T-helper 1 cell (primary cell): ENCODE results near the gene C10orf88.
"Not testable (repeated sequence)": the region's sequence is repeated elsewhere in the genome, so short reads cannot be mapped to it uniquely, and the experiment has no call there.

Experiments
- DNase-seq, 5 donors: peaks; one replicate each; pipeline ENCODE4 v3.0.0-alpha.2; 2012 to 2020

The C10orf88 gene

GRCh38 chr10:122957474-122957873 lies 3.4 kb upstream of the C10orf88 start:
- no peak for DNase-seq

GRCh38 chr10:122955892-122956291 lies 1.9 kb upstream of the C10orf88 start:
- DNase-seq = no peak

- no peak for DNase-seq
Observed at GRCh38 chr10:122954731-122955050, 664 bp upstream of the C10orf88 start.

- no peak for DNase-seq
Observed at GRCh38 chr10:122949296-122949695, 4.7 kb downstream of the C10orf88 start.

- no peak for DNase-seq
Observed at GRCh38 chr10:122939856-122940543, 14.0 kb downstream of the C10orf88 start.

- DNase-seq = no peak
Observed at GRCh38 chr10:122939133-122939855, 14.7 kb downstream of the C10orf88 start.

- no peak for DNase-seq
Observed at GRCh38 chr10:122931088-122931906, 22.7 kb downstream of the C10orf88 start.

- DNase-seq = no peak
Observed at GRCh38 chr10:122930140-122930539, 23.9 kb downstream of the C10orf88 start.

- DNase-seq = no peak
Observed at GRCh38 chr10:122915700-122916099, 38.3 kb downstream of the C10orf88 start.

- DNase-seq = peak in 4 of 5 donors; percentile 13 to 51 (median 28)
Observed at GRCh38 chr10:122911889-122912484, 42.0 kb downstream of the C10orf88 start.

GRCh38 chr10:122910310-122910709 lies 43.7 kb downstream of the C10orf88 start, which contains the start of gene FAM24A:
Gene FAM24A (plus strand): TSS chr10:122910610. CDS start chr10:122911635, 1,025 bp downstream.
- DNase-seq = no peak

- DNase-seq = not testable (repeated sequence)
Observed at GRCh38 chr10:122903861-122904260, 50.2 kb downstream of the C10orf88 start.

GRCh38 chr10:122894261-122894944 lies 59.6 kb downstream of the C10orf88 start:
- no peak for DNase-seq

- DNase-seq = no peak
Observed at GRCh38 chr10:122884166-122884565, 69.9 kb downstream of the C10orf88 start.

- DNase-seq = peak in 1 of 5 donors; percentile 3
Observed at GRCh38 chr10:122882766-122883165, 71.3 kb downstream of the C10orf88 start.
